ENCODE results near the gene SHISA3. TPM values are rescaled to one million over a fixed set of nuclear protein-coding genes. Genes with fewer than 3 reads are reported as not detected.
"Not testable (repeated sequence)": the region's sequence is repeated elsewhere in the genome, so short reads cannot be mapped to it uniquely, and the experiment has no call there.

The SHISA3 gene
- total RNA-seq, 1 donor, result not detected

DNA sequence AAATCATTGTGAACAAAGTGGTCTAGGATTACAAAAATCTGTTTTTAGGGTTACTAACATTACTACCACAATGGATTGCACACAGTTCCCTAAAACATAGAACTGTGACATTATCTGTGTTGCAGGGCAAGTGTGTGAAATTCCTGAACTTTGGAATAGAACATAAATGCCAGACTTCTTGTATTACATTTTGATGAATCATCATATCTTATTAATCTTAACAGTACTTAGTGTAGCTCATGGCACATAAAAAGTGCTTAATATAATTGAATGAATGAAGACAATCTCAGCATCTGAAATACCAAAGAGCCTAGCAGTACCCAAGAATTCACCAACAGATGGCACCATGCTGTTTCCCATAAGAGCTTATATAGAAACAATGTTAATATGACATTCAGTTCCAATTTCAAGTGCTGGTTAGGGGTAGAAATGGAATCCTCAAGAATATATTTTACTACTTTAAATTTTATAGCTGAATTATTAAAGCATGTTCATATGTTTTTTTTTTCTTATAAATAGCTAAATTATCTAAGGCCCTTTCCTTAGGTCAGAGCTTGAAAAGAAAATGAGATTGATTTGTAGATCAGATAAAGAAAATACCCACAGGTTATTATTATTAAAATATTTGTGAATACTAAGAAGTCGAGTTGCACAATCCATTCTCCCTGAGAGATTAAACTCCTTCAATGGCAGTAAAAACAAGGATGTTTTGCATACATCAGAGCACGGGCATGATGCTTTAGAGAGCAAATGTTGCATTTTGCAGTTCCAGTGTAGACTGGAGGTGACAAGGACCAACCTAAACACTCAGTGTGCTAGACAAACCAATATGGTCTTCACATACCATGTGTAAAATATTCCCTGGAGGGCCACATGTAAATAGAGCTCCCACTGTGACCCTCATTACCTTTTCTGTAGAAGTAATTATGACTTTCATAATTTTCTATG lies 25.7 kb upstream of the SHISA3 start:
- no peak overlapping the region for H3K4me3 ChIP-seq (ENCODE audit: low read length)
- no peaks in the 10 kb centered on the region for H3K9me3 ChIP-seq (ENCODE audit: low read depth, low read length)
- H3K27me3 ChIP-seq (ENCODE audit: insufficient read depth, low read length), result no peaks in the 10 kb centered on the region
- no peaks in the 10 kb centered on the region for H3K4me1 ChIP-seq (ENCODE audit: insufficient read depth, low read length)

DNA sequence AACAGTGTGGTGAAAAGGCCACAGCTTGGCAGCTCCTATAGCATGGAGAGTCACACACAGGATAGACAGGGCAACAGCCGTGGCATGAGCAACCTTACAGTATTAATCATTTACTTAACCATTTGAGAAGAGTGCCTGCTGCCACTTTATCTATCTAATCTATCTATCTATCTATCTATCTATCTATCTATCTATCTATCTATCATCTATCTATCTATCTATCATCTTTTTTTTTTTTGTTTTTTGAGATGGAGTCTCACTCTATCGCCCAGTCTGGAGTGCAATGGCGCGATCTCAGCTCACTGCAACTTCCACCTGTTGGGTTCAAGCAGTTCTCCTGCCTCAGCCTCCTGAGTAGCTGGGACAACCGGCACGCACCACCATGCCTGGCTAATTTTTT lies 25.0 kb upstream of the SHISA3 start:
- not testable (repeated sequence) for H3K4me1 ChIP-seq (ENCODE audit: insufficient read depth, low read length); H3K9me3 ChIP-seq (ENCODE audit: low read depth, low read length); H3K27me3 ChIP-seq (ENCODE audit: insufficient read depth, low read length); H3K4me3 ChIP-seq (ENCODE audit: low read length)

DNA sequence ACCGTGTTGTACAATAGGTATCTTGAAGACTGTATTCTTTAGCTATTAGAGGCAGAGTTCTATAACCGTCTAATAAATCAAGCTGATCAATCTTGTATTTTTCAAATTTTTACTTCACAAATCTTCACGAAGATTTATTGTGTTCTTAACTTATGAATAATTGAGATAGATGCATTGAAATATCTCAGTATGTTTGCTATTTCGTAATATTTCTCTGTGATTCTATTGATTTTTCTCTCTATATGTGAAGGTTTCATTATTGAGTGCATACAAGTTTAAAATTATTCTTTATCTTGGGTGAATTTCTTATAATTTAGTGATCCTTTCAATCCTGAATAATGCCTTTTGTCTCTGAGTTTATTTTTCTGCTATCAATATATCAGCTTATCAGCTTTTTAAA lies 19.8 kb upstream of the SHISA3 start:
- Histone ChIP-seq H3K27me3 (ENCODE audit: insufficient read depth, low read length) (peaks cover 11% of the 10 kb centered on the region), H3K4me3 (ENCODE audit: low read length) (no peak overlapping the region), H3K4me1 (ENCODE audit: insufficient read depth, low read length) (no peaks in the 10 kb centered on the region), H3K9me3 (ENCODE audit: low read depth, low read length) (no peaks in the 10 kb centered on the region)

DNA sequence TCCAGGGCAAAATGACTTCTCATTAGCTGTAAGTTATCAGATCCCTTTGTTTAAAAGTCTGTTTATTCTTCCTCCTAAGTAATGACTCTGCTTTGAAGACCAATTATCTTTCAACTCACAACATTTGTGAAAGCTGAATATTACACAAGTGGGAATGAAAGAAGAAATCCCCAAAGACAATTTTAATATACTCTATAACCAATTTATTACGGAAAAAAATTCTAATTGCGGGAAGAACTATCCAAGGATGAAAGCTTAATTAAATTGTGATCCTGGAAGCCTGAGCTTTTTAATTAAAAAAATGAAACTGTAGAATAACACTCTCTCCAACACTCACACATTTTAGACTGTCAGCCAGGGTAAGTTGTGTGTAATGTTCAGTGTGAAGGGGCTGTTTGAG lies 15.6 kb upstream of the SHISA3 start:
- Histone ChIP-seq H3K4me3 (ENCODE audit: low read length) (no peak overlapping the region), H3K9me3 (ENCODE audit: low read depth, low read length) (no peaks in the 10 kb centered on the region), H3K27me3 (ENCODE audit: insufficient read depth, low read length) (peaks cover 11% of the 10 kb centered on the region), H3K4me1 (ENCODE audit: insufficient read depth, low read length) (no peaks in the 10 kb centered on the region)

DNA sequence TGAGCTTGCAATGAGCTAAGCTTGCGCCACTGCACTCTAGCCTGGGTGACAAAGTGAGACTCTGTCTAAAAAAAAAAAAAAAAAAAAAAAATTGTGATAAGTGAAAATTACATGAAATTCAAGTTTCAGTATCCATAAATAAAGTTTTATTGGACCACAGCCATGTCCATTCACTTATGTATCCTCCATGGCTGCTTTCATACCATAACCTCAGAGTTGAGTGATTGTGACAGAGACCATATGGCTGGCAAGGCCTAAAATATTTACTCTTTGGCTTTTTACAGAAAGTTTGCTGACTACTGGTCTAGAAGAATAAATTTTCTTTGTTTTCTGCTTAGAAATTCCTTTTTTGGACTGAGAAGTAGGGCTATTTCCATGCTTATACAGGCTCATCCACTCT lies 11.8 kb upstream of the SHISA3 start:
- H3K4me3 ChIP-seq (ENCODE audit: low read length), result no peak overlapping the region
- no peaks in the 10 kb centered on the region for H3K4me1 ChIP-seq (ENCODE audit: insufficient read depth, low read length)
- H3K27me3 ChIP-seq (ENCODE audit: insufficient read depth, low read length), result peaks cover 9% of the 10 kb centered on the region
- H3K9me3 ChIP-seq (ENCODE audit: low read depth, low read length), result no peaks in the 10 kb centered on the region

DNA sequence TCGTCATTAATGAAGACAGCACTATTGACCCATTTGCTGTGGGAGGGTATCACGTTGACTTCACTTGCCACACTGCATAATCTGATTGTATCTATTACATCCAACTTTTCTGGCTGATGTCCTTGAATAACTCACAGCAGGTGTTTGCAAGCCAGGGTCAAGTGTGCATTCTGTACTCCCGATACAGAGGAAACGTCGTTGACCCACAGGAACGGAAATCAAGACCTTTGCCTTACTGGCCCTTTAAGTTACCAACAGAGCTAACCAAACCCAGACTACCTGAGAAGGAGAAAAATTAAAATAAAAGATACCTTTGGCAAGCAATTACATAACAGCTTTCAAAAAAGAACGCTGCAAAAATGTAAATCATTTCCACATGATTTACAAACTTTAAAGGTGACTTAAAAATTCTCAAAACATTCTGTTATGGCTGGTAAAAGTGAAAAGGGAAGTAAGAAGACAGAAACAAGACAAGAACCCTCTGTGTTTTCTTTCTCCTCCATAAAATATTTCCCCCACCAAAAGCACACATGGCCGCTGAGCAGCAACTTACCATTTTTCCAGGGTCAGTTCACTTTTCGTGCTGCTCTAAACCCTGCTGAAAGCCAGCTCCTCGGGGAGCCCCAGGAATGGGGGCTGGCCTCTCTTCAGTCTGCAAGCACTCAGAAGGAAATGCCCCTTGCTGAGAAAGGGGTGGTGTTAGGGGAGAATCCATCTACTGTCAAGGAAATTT lies 6.5 kb upstream of the SHISA3 start:
- Histone ChIP-seq H3K27me3 (ENCODE audit: insufficient read depth, low read length) (peaks cover 13% of the 10 kb centered on the region), H3K4me3 (ENCODE audit: low read length) (no peak overlapping the region), H3K9me3 (ENCODE audit: low read depth, low read length) (no peaks in the 10 kb centered on the region), H3K4me1 (ENCODE audit: insufficient read depth, low read length) (no peaks in the 10 kb centered on the region)

DNA sequence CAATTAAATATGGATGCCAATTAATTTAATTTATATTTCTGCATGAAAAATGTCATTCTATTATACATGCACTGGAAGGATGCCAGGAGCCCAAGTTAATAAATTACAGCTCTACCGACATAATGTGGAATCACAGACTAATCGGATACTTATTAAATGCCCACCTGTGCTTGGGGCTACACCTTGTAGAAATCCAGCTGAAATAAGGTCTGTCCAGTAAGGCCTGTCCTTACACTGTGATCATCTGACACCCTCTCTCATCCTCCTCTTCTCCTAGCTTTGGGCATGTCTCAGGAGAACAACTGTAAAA lies 6.0 kb upstream of the SHISA3 start:
- H3K4me1 ChIP-seq (ENCODE audit: insufficient read depth, low read length), result peaks cover under 1% of the 10 kb centered on the region

DNA sequence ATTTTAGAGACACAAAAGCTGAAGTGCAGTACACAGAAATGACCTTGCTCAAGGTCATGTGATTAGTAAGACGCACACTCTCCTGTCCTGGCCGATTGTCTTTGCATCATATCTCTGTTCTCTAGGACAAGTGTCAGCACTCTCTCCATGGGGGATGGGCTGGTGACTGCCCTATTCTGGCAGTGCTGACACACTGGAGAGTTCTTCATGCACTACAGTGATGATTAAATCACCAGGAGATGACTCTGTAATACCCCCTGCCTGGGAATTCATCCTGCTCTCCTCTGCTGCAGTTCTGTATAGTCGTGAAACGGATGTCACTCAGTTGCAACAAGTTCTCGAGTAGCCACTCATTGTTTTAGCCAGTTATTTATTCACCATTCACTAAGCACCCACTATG lies 5.3 kb upstream of the SHISA3 start:
- Histone ChIP-seq H3K4me1 (ENCODE audit: insufficient read depth, low read length) (peaks cover 8% of the 10 kb centered on the region), H3K4me3 (ENCODE audit: low read length) (no peak overlapping the region), H3K27me3 (ENCODE audit: insufficient read depth, low read length) (peaks cover 25% of the 10 kb centered on the region), H3K9me3 (ENCODE audit: low read depth, low read length) (no peaks in the 10 kb centered on the region)

More for the DNA sequence above, 6.0 kb upstream of the SHISA3 start:
- H3K9me3 ChIP-seq (ENCODE audit: low read depth, low read length), result no peaks in the 10 kb centered on the region
- H3K27me3 ChIP-seq (ENCODE audit: insufficient read depth, low read length), result peaks cover 18% of the 10 kb centered on the region
- no peak overlapping the region for H3K4me3 ChIP-seq (ENCODE audit: low read length)

DNA sequence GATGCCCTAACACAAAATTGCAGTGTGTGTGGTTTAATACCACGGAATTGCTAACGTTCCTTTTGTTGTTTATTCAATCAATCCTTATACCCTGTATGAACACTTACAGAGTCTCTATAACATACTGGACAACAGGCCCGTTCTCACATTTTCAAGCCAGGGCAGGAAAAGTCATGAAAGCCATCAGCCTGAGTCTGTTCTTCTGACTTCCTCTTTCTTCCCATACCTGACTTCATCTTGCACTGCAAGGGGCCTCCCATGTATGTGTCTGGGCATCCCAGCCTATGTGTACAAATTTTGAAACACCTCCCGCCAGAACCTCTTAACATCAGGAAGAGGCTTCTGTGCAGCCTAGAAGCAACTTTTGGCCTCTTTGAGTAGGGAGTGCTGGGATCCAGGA lies 4.9 kb upstream of the SHISA3 start:
- peaks cover 11% of the 10 kb centered on the region for H3K4me1 ChIP-seq (ENCODE audit: insufficient read depth, low read length)
- no peak overlapping the region for H3K4me3 ChIP-seq (ENCODE audit: low read length)
- H3K27me3 ChIP-seq (ENCODE audit: insufficient read depth, low read length), result peaks cover 27% of the 10 kb centered on the region
- no peaks in the 10 kb centered on the region for H3K9me3 ChIP-seq (ENCODE audit: low read depth, low read length)

DNA sequence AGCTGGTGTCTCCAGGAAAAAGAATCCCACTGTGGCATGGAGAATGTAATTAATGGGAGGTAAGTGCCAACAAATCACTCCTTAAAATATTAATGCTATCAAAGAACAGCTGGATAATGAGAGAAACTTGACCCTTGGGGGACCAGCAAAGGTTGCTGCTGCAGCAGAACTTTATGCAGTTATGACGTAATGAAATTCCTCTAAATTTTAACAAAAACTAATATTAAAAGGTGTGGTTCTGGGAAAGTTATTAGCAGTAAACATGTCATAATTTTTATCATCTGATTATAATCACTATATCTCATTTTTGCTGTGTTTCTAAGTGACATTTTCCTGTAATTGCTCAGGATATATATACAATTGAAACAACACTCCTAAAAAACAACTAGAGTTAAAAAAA lies 1.7 kb upstream of the SHISA3 start:
- Histone ChIP-seq H3K4me3 (ENCODE audit: low read length) (no peak overlapping the region), H3K4me1 (ENCODE audit: insufficient read depth, low read length) (peaks cover 27% of the 10 kb centered on the region), H3K9me3 (ENCODE audit: low read depth, low read length) (no peaks in the 10 kb centered on the region), H3K27me3 (ENCODE audit: insufficient read depth, low read length) (peaks cover 58% of the 10 kb centered on the region)

DNA sequence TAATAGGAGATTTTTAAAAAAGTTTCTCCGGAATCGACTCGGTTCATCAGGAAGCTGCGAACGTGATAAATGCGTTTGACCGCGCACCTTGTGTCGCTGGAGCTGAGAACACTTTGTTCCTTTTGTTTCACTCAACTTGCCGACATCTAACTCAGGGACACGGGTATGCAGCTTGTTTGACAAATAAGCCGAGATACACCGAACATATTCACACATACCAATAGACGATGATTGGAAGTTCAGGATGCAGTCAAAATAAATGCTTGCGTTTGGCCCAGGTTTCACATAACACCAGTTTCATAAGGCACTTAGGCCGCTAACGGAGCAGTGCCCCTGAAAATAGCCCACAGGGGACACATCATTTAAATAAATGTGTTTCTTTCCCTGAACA lies 932 bp upstream of the SHISA3 start:
- Histone ChIP-seq H3K4me3 (ENCODE audit: low read length) (no peak overlapping the region), H3K4me1 (ENCODE audit: insufficient read depth, low read length) (peaks cover 27% of the 10 kb centered on the region), H3K9me3 (ENCODE audit: low read depth, low read length) (no peaks in the 10 kb centered on the region), H3K27me3 (ENCODE audit: insufficient read depth, low read length) (peaks cover 66% of the 10 kb centered on the region)

DNA sequence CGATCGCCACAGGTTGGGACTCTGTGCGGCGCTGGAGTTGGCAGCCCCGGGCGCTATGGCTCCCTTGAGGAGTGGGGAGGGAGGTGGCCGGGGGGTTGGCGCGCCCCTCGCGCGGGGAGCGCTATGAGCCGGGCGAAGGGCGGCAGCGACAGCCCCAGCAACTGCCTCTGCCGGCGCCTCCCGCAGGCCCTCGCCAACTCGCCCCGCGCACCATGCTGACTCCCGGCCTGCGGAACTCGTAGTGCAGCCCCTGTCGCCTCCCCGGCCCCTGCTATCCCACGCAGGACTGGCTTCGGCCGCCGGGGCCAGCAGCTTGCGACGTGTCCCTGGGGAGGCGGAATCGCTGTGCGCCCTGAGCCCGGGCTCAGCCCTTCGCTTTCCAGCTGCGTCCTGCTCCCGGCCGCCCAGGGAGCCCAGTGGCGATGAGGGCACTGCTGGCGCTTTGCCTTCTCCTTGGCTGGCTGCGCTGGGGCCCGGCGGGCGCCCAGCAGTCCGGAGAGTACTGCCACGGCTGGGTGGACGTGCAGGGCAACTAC lies 415 bp downstream of the SHISA3 start:
- Histone ChIP-seq H3K4me1 (ENCODE audit: insufficient read depth, low read length) (peaks cover 27% of the 10 kb centered on the region), H3K4me3 (ENCODE audit: low read length) (peak overlapping the region; percentile 18), H3K9me3 (ENCODE audit: low read depth, low read length) (no peaks in the 10 kb centered on the region), H3K27me3 (ENCODE audit: insufficient read depth, low read length) (peaks cover 71% of the 10 kb centered on the region)

DNA sequence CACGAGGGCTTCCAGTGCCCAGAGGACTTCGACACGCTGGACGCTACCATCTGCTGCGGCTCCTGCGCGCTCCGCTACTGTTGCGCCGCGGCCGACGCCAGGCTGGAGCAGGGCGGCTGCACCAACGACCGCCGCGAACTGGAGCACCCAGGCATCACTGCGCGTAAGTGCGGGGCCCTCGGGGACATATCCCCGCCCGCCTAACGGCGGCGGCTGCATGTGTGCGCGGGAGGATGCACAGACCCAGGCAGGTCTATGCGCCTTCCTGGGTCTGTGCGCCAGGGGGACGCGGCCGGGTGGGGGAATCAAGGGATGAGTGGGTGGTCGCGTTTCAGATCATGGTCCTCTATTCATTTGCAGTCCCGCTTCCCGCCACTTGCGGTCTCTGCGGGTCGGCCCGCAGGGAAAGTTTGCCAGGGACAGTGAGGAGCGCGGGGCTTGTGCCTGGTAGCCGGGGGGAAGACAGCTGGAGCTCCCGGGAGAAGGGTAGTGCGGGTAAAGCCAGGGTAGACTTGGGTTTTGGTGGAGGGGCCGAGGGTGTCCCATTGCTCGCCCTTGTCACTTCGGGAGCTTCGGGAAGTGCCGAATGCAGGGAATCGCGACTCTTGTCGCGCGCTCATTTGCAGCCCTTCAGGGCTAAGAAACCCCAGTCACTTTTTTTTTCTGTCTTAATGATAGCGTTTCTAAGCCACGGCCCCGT lies 1.0 kb downstream of the SHISA3 start:
- Histone ChIP-seq H3K27me3 (ENCODE audit: insufficient read depth, low read length) (peaks cover 72% of the 10 kb centered on the region), H3K9me3 (ENCODE audit: low read depth, low read length) (no peaks in the 10 kb centered on the region), H3K4me1 (ENCODE audit: insufficient read depth, low read length) (peaks cover 27% of the 10 kb centered on the region), H3K4me3 (ENCODE audit: low read length) (no peak overlapping the region)

DNA sequence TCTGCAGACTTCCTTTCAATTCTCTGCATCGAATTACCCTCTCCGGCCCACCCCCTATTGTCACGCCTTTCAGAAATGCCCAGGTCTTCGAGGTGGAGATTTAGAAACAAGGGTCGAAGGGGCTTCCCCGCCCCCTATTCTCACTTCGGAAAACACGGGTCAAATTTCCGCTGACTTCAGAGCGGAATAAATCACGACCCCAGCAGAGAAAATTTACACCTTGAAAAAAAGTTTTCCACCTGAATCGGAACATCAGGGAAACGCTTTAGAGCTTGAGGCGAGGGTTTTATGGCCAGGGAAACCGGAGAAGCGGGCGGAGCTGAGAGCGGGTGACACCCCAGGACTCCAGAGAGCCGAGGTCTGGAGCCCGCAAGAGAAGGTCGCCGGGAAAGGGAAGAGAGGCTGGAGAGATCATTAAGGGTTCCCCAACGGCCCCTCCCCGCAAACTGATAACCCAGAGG lies 1.6 kb downstream of the SHISA3 start:
- Histone ChIP-seq H3K4me1 (ENCODE audit: insufficient read depth, low read length) (peaks cover 27% of the 10 kb centered on the region), H3K27me3 (ENCODE audit: insufficient read depth, low read length) (peaks cover 72% of the 10 kb centered on the region), H3K9me3 (ENCODE audit: low read depth, low read length) (no peaks in the 10 kb centered on the region), H3K4me3 (ENCODE audit: low read length) (no peak overlapping the region)

DNA sequence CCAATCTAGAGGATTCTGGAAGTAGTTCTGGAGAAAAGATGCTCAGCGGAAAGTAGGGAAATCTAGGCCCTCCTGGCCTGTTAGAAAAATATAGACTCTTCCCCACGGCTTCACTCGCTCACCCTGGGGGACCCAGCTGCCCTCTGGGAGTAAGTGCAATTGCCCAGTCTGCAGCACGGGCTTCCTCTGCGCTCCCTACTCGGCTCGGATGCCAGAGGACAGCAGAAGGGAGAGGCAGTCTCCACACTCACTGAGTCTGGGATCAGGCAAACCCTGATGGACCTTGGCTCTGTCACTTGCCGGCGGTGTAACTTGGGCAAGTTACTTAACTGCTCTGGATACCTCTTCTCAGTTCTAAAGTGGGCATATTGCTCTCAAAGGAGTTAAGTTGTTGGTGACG lies 2.1 kb downstream of the SHISA3 start:
- no peaks in the 10 kb centered on the region for H3K9me3 ChIP-seq (ENCODE audit: low read depth, low read length)
- H3K27me3 ChIP-seq (ENCODE audit: insufficient read depth, low read length), result peaks cover 72% of the 10 kb centered on the region
- no peak overlapping the region for H3K4me3 ChIP-seq (ENCODE audit: low read length)
- peaks cover 27% of the 10 kb centered on the region for H3K4me1 ChIP-seq (ENCODE audit: insufficient read depth, low read length)

All from mononuclear cell (primary cell).